ENCODE results near the gene PSMD12.
"Not testable (repeated sequence)": the region's sequence is repeated elsewhere in the genome, so short reads cannot be mapped to it uniquely, and the experiment has no call there.

The PSMD12 gene

GRCh38 chr17:67358612-67359011 lies 7.8 kb downstream of the PSMD12 start:
- peak; percentile 73 for ATAC-seq
- no peak for DNase-seq

DNA sequence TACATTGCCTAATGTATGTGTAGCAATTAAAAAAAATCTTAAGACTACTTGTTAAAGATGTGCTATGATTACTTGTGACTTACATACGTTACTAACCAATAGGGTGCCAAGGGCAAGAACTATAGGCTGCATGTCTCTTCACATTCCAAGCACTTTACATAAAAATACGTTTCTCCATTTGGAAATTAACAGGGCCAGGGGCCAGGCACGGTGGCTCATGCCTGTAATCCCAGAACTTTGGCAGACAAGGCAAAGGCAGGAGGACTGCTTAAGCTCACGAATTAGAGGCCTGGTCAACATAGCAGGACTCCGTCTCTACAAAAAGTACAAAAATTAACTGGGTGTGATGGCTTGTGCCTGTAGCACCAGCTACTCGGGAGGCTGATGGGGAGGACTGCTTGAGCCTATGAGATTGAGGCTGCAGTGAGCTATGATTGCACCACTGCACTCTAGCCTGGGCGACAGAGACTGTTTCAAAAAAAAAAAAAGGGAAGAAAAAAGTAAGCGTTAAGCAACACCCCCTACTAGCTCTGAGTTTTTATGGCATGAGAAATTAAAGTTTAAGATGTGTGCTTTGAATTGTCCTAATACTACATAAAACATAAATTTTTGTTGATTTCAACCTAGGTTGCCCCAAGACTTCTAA lies 12.3 kb downstream of the PSMD12 start:
- no peak for DNase-seq
- ATAC-seq: no peak

DNA sequence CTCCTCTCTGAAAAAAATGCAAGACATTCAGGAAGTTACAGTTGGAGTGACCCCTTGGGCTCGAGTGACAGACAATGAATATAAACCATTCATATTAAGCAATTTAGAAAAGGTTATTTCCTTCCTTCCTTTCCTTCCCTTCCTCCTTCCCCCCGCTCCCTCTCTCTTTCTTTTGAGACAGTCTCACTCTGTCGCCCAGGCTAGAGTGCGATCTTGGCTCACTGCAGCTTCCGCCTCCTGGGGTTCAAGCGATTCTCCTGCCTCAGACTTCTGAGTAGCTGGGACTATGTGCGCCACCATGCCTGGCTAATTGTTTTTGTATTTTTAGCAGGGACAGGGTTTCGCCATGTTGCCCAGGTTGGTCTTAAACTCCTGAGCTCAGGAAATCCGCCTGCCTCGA lies 13.2 kb downstream of the PSMD12 start:
- ATAC-seq (no peak), DNase-seq (no peak)

DNA sequence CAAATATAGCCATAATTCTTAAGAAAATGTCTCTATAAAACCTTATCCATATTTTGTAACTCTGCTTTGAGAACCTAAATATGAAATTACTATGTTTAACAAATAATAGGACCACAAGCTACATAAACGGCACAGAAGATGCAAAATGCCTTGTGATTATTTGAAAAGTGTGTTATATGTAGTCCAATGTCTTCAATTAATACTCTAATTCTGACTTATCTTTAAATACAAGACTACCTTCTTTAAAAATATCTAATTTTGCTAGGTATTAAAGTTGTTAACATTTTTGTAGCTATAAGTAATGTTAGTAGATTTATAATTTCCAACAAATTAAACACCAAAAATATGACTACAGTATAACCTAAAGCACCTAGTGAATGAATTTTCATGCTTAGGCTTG lies 17.0 kb downstream of the PSMD12 start:
- no peak for ATAC-seq
- no peak for DNase-seq

DNA sequence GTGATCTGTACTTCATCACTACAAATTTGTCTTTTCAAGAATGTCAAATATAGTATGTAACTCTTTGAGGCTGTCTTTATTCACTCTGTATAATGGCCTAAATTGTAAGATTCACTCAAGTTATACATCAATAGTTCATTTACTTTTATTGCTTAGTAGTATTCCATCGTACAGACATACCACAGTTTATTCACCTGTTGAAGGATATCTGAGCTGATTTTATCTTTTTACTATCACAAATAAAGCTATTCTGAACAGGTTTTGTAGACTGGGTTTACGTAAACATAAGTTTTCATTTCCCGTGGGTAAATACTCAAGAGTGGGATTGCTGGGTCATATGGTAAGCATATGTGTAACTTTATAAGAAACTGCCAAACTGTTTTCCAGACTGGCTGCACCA lies 18.6 kb downstream of the PSMD12 start:
- ATAC-seq (no peak), DNase-seq (no peak)

DNA sequence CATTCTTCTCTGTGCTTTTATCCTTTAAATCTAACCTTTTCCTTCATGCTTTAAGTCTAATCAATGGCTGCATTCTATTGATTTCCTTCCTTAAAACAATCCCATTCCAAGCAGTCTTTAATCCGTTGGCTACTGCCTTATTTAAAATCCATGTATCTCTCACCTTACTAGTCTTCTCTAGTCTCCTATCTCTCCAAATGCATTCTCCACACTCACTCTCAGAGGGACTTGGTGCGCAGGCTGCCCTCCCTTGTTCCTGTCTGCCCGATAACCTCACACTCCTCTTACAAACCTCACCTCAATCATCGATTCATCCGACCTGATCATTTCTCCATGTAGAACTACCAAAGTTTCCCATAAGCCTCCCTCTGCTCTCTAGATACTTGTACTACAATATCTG lies 23.1 kb downstream of the PSMD12 start:
- DNase-seq: no peak
- no peak for ATAC-seq

GRCh38 chr17:67338353-67338752 lies 28.0 kb downstream of the PSMD12 start:
- ATAC-seq, DNase-seq: not testable (repeated sequence)

GRCh38 chr17:67336859-67337258 lies 29.5 kb downstream of the PSMD12 start:
- no peak for DNase-seq
- no peak for ATAC-seq

GRCh38 chr17:67335245-67335835 lies 31.0 kb downstream of the PSMD12 start:
- no peak for DNase-seq
- no peak for ATAC-seq

- not testable (repeated sequence) for ATAC-seq, DNase-seq
These were observed 34.2 kb downstream of the PSMD12 start for GRCh38 chr17:67332162-67332508.

DNA sequence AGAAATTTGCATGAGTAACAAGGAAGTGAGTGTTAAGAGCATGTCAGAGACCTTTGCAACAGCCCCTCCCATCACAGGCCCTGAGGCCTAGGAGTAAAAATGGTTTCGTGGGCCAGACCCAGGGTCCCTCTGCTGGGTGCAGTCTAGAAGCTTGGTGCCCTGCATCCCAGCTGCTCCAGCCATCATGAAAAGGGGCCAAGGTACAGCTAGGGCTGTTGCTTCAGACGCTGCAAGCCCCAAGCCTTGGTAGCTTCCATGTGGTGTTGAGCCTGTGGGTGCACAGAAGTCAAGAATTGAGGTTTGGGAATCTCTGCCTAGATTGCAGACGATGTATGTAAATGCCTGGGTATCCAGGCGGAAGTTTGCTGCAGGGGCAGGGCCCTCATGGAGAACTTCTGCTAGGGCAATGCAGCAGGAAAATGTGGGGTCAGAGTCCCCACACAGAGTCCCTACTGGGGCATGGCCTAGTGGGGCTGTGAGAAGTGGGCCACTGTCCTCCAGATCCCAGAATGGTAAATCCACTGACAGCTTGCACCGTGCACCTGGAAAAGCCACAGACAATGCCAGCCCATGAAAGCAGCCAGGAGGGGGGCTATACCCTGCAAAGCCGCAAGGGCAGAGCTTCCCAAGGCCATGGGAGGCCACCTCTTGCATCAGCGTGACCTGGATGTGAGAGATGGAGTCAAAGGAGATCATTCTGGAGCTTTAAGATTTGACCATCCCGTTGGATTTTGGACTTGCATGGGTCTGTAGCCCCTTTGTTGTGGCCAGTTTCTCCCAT lies 34.8 kb downstream of the PSMD12 start:
- not testable (repeated sequence) for DNase-seq, ATAC-seq

GRCh38 chr17:67328026-67328425 lies 38.4 kb downstream of the PSMD12 start:
- DNase-seq: no peak
- no peak for ATAC-seq

DNA sequence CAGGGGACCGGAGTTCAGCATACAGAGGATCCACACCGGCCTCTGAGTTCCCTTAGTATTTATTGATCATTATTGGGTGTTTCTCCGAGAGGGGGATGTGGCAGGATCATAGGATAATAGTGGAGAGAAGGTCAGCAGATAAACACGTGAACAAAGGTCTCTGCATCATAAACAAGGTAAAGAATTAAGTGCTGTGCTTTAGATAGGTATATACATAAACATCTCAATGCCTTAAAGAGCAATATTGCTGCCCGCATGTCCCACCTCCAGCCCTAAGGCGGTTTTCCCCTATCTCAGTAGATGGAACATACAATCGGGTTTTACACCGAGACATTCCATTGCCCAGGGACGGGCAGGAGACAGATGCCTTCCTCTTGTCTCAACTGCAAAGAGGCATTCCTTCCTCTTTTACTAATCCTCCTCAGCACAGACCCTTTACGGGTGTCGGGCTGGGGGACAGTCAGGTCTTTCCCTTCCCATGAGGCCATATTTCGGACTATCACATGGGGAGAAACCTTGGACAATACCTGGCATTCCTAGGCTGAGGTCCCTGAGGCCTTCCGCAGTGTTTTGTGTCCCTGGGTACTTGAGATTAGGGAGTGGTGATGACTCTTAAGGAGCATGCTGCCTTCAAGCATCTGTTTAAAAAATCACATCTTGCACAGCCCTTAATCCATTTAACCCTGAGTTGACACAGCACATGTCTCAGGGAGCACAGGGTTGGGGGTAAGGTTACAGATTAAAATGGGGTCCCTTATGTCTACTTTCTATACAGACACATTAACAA lies 39.2 kb downstream of the PSMD12 start:
- ATAC-seq, DNase-seq: not testable (repeated sequence)

- DNase-seq: no peak
These were observed 39.9 kb downstream of the PSMD12 start for GRCh38 chr17:67326440-67326839.

DNA sequence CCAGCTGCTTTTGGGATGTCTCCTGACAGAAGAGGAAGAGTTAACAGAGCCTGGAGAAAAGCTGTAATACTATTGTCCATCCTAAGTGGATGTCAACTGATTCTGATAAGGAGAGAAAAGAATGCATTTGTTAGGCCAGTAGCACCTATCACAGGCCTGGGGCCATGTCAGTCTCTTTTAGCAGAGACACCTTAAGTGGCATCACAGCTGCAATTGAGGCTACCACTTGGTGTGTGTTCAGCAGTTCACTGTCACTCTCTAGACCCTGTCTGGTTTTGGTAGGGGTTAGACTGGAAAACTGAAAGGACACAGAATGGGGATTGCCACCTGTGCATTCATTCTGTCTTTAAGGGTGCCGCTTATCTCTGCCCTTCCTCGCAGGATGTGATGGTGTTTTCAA lies 42.0 kb downstream of the PSMD12 start:
- ATAC-seq: no peak

More at GRCh38 chr17:67326440-67326839, 39.9 kb downstream of the PSMD12 start:
- no peak for ATAC-seq

GRCh38 chr17:67323445-67323844 lies 42.9 kb downstream of the PSMD12 start:
- no peak for ATAC-seq
- DNase-seq: no peak

More for the DNA sequence above, 42.0 kb downstream of the PSMD12 start:
- DNase-seq: no peak

- ATAC-seq: no peak
- no peak for DNase-seq
These were observed 44.2 kb downstream of the PSMD12 start for GRCh38 chr17:67322042-67322787.

DNA sequence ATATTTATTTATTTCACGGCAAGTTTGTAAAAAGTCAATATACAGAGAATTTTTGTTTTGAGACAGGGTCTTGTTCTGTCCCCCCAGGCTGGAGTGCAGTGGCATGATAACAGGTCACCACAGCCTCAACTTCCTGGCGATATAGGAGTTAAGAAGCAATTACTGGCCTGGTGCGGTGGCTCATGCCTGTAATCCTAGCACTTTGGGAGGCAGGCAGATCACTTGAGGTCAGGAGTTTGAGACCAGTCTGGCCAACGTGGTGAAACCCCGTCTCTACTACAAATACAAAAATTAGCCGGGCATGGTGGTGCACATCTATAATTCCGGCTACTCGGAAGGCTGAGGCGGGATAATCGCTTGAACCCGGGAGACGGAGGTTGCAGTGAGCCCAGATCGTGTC lies 44.9 kb downstream of the PSMD12 start:
- not testable (repeated sequence) for DNase-seq

DNA sequence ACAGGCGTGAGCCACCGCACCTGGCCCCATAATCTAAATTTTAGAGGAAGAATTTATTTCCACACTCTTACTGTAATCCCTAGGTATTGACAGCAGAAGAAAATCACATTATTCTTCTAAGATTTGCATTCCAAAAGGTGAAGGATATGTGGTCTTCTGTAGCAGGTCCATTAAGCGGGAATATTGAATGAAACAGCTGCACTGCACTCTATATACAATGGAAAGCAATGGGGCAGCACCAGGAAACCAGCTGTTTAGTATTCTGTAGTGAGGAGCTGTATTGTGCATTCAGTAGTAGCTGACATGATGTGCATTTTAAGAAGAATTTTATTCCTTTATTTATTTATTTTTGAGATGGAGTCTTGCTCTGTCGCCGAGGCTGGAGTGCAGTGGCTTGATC lies 49.6 kb downstream of the PSMD12 start:
- ATAC-seq (no peak), DNase-seq (no peak)

More for the DNA sequence above, 44.9 kb downstream of the PSMD12 start:
- not testable (repeated sequence) for ATAC-seq

DNA sequence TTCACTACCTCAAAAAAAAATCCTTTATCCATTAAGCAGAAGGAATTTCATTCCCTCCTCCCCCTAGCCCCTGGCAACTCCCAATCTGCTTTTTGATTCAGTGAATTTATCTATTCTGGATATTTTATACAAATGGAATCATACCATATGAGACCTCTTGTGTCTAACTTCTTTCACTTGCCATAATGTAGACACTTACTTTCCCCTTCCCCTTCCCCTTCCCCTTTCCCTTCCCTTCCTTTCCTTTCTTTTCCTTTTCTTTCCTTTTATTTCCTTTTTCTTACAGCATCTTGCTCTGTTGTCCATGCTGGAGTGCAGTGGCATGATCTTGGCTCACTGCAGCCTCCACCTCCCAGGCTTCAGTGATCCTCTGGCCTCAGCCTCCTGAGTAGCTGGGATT lies 50.5 kb downstream of the PSMD12 start:
- DNase-seq: no peak
- ATAC-seq: no peak

DNA sequence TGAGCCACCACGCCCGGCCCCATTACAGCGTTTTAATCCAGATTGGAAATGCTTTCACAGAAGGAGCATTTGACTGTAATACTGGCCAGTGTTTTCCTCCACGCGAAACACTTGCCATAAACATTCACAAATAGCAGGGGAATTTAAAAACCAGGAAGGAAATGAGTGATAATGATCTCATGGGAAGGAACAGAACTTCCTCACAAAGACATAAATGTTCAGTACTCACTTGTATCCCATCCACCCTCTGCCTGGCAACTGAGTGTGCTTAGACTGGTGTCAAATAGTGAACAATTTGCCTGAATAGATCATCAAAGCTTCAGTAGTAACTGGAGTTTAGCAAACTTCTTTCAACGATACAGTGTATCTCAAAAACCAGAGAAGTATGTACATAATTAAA lies 54.1 kb downstream of the PSMD12 start:
- ATAC-seq (no peak), DNase-seq (no peak)

DNA sequence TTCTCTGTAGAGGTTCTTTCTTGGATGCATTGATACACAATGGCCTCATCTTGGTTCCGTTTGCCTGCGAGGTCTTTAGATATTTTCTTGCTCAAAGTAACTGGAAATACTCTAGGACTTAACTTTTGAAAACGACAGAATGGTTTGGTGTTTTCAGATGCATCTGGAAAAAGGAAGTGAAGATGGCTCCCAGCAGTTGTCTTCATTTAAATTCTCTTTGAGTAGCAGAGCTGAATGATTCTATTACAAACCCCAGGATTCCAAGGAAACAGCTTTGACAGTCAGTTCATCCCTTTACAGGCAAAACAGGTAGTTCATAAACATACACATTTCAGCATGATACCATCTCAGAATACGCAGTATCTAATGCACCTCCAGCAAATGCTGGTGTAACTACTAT lies 54.8 kb downstream of the PSMD12 start:
- DNase-seq (no peak), ATAC-seq (no peak)

All from stimulated activated naive CD8-positive, alpha-beta T cell treated with anti-CD3 and anti-CD28 coated beads, Interleukin-15, Interleukin-2, amounts not matched to agents 100 U/mL and 50 U/mL, for 24 hours (primary cell).